Mammary epithelial cell (primary cell): ENCODE measurements around the gene ANKRD34A.
A peak's percentile ranks its signal among the peaks of the same experiment; 100 is the strongest.

ENCODE experiments used
- EZH2 ChIP-seq: IDR thresholded peaks from 2 replicates; pipeline ENCODE4 v1.6.1; 2012; ENCODE audit warnings: low read length, inconsistent platforms, borderline replicate concordance
- TF ChIP-seq, protein P1 (sequence below), 2 donors: IDR thresholded peaks in 1 of 2; conservative IDR thresholded peaks in 1 of 2; 2 replicates each; pipeline ENCODE4 v1.5.1; 2011 to 2012; ENCODE audit warnings: inconsistent platforms in 2 of 2, low read length in 2 of 2, mild to moderate bottlenecking in 2 of 2, control low read depth in 1 of 2, low read depth in 1 of 2; ENCODE audit not compliant: insufficient read depth in 1 of 2; ENCODE audit errors: extremely low read depth in 1 of 2

DNA sequence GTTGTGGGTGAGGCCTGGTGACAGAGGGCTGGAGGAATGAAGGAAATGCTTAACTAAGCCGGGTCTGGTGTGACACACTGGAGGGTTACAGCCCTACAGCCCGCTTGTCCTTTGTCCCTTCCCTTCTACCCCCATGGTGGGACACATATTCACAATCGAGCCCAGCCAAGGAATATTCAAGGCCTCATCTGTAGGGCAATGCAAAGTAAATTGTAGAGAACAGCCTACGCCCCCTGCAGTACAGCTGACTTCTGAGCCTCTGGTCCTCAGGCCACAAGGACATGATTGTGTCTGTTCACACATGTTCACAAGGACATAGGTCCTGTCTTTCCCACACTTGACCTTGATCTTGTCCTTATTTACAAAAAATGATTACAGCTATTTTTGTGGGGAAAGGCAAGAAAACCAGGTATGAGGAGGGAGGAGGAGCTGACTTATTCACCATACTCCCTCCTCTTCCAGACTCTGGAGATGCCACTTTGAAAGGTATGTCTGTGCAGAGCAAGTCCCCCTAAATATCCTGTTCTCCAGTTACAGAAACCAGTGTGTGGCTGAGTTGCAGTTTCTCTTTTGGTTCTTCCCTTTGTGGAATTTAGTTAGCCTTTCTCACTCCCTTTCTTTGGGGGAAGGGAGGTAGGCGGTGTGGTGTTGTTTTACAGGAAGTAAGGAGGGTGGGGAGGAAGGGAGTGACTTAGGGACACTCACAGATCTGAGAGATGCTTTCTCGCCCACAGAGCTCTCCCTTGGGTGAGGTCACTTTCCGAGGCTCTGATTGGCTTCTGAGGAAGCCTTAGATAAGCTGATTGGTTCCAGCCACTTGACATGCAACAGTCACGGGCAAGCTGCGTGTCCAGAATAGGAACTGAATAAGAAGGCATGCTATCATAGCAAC, 14.7 kb upstream of the ANKRD34A start:
- TF ChIP-seq, protein P1, sequence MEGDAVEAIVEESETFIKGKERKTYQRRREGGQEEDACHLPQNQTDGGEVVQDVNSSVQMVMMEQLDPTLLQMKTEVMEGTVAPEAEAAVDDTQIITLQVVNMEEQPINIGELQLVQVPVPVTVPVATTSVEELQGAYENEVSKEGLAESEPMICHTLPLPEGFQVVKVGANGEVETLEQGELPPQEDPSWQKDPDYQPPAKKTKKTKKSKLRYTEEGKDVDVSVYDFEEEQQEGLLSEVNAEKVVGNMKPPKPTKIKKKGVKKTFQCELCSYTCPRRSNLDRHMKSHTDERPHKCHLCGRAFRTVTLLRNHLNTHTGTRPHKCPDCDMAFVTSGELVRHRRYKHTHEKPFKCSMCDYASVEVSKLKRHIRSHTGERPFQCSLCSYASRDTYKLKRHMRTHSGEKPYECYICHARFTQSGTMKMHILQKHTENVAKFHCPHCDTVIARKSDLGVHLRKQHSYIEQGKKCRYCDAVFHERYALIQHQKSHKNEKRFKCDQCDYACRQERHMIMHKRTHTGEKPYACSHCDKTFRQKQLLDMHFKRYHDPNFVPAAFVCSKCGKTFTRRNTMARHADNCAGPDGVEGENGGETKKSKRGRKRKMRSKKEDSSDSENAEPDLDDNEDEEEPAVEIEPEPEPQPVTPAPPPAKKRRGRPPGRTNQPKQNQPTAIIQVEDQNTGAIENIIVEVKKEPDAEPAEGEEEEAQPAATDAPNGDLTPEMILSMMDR (conservative IDR thresholded peaks at IDR 0.05 in 1 of 2, IDR thresholded peaks at IDR 0.05 in 1 of 2; ENCODE audit: extremely low read depth in 1 of 2, insufficient read depth in 1 of 2, low read depth in 1 of 2, low read length in 2 of 2): peak; percentile 7 to 46
- no peak for TF ChIP-seq EZH2
